NCI-H82 (cell line): Measurements from ENCODE around the gene CYP11A1.
"Not testable (repeated sequence)": the region's sequence is repeated elsewhere in the genome, so short reads cannot be mapped to it uniquely, and the experiment has no call there.

ENCODE experiments used
- DNase-seq: peaks from one replicate; lab custom pipeline; 2025; lab: John Stamatoyannopoulos, UW

CYP11A1 gene

GRCh38 chr15:74374648-74375302 is 7.3 kb upstream of the CYP11A1 start:
- peak; percentile 56 for DNase-seq

- peak; percentile 97 for DNase-seq
Measured at GRCh38 chr15:74373731-74374647, 6.5 kb upstream of the CYP11A1 start.

- peak; percentile 41 for DNase-seq
Measured at GRCh38 chr15:74373056-74373650, 5.7 kb upstream of the CYP11A1 start.

- DNase-seq, result no peak
Measured at GRCh38 chr15:74370471-74370870, 3.0 kb upstream of the CYP11A1 start.

GRCh38 chr15:74369756-74370155 is 2.3 kb upstream of the CYP11A1 start:
- DNase-seq, result no peak

- DNase-seq, result no peak
Measured at GRCh38 chr15:74369084-74369745, 1.8 kb upstream of the CYP11A1 start.

GRCh38 chr15:74368121-74368520 is 675 bp upstream of the CYP11A1 start:
- DNase-seq, result no peak

- DNase-seq, result no peak
Measured at GRCh38 chr15:74365598-74366445, 1.6 kb downstream of the CYP11A1 start.

GRCh38 chr15:74364936-74365597 is 2.4 kb downstream of the CYP11A1 start:
- no peak for DNase-seq

- no peak for DNase-seq
Measured at GRCh38 chr15:74362482-74362881, 5.0 kb downstream of the CYP11A1 start.

GRCh38 chr15:74360855-74361254 is 6.6 kb downstream of the CYP11A1 start:
- DNase-seq, result not testable (repeated sequence)

GRCh38 chr15:74359376-74359775 is 8.1 kb downstream of the CYP11A1 start:
- DNase-seq, result not testable (repeated sequence)

GRCh38 chr15:74357514-74357913 is 9.9 kb downstream of the CYP11A1 start:
- not testable (repeated sequence) for DNase-seq

GRCh38 chr15:74356050-74356449 is 11.4 kb downstream of the CYP11A1 start:
- not testable (repeated sequence) for DNase-seq

- peak; percentile 30 for DNase-seq
Measured at GRCh38 chr15:74353992-74354391, 13.5 kb downstream of the CYP11A1 start.

GRCh38 chr15:74352393-74352910 is 15.0 kb downstream of the CYP11A1 start:
- no peak for DNase-seq

- no peak for DNase-seq
Measured at GRCh38 chr15:74351670-74352069, 15.8 kb downstream of the CYP11A1 start.

- no peak for DNase-seq
Measured at GRCh38 chr15:74350295-74351275, 16.9 kb downstream of the CYP11A1 start.

- no peak for DNase-seq
Measured at GRCh38 chr15:74349241-74349778, 18.1 kb downstream of the CYP11A1 start.
